A549 (cell line): ENCODE measurements around the gene LAPTM5.

Experiments used
- CTCF ChIP-seq: fragments of >200 bp; sonication (Bioruptor Twin); formaldehyde crosslinking; IDR thresholded peaks from 3 replicates; pipeline ENCODE4 v1.5.1; 2016
- POLR2A ChIP-seq: IDR thresholded peaks from 2 replicates; pipeline ENCODE4 v1.6.1; 2012; ENCODE audit warnings: mild to moderate bottlenecking, low read length
- RARB ChIP-seq: fragments of 250-450 bp; sonication (Bioruptor Pico); IDR thresholded peaks from 2 replicates; pipeline ENCODE4 v1.8.0; 2021; ENCODE audit warnings: mild to moderate bottlenecking, moderate library complexity

DNA sequence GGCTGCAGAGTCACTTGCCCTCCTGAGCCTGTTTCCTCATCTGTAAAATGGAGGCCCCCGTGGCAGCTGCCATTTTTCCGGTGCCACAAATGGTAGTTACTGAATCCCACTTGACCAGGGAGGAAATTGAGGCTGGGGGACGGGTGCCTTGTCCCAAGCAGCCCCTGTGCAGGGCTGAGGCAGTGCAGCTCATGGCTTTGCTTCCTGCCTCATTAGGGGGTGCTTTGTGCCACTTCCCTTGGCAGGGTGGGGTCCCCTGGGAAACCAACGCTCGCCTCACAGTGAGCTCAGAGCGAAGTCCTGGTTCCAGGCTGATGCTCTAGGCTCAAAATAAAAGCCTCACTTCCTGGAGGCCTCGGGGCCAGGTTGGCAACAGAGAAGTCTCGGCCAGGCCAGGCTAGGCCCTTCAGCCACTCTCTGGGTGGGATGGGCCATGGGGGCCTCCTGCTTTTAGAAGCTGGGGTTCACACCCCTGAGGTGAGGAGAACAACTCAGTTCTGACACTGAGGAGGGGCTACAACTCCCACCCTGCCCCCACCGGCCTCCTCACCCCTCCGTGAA lies 6.8 kb downstream of the LAPTM5 start:
- no peak for TF ChIP-seq CTCF
- no peak for TF ChIP-seq POLR2A
- TF ChIP-seq RARB (CRISPR knock-in tag) = no peak
